ENCODE data around the gene GREB1.

GREB1 gene

GRCh38 chr2:11560806-11561205 lies 27.0 kb downstream of the GREB1 start:
- no peak for DNase-seq

- no peak for DNase-seq
Measured at GRCh38 chr2:11562011-11562410, 28.2 kb downstream of the GREB1 start.

DNA sequence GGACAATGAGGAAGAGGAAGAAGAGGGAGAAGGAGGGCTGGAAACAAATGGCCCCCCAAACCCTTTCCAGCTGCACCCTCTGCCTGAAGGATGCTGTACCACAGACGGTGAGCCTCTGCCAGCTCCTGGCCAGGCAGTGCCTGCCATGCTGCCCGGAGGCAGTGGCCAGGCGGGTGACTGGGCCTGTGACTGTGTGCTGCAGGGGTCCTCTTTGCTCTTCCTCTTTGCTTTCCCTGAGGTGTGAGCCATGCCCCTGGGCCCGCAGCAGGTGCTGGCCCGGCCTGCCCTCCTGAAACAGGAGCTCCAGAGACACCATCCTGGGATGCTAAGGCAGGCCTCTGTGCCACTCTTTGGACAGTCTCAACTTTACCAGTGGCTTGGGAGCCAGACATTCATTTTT lies 28.6 kb downstream of the GREB1 start:
- DNase-seq, result no peak

GRCh38 chr2:11563784-11564666 lies 30.2 kb downstream of the GREB1 start:
- DNase-seq, result no peak

- DNase-seq, result no peak
Measured at GRCh38 chr2:11564816-11565567, 31.1 kb downstream of the GREB1 start.

- no peak for DNase-seq
Measured at GRCh38 chr2:11566383-11566782, 32.5 kb downstream of the GREB1 start.

DNA sequence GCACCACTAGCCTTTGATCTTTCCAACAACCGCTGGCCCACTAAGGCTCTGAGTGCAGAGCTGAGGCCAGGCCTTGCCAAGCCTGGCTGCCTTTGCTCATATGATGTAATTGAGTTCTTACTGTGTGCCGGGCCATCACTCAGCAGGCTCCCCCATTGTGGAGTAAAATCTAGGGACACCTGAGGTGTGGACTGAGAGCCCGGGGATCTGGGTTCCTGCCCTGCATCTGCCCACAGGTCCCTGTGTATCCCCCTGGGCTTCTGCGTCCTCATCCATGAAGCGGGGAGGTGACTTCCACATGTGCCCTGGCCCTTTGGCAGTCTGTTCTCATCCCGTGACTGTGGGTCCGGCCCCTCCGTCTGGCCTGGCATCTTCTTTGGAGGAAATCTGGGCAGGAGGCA lies 33.8 kb downstream of the GREB1 start:
- DNase-seq, result no peak

- DNase-seq, result no peak
Measured at GRCh38 chr2:11568436-11568835, 34.6 kb downstream of the GREB1 start.

DNA sequence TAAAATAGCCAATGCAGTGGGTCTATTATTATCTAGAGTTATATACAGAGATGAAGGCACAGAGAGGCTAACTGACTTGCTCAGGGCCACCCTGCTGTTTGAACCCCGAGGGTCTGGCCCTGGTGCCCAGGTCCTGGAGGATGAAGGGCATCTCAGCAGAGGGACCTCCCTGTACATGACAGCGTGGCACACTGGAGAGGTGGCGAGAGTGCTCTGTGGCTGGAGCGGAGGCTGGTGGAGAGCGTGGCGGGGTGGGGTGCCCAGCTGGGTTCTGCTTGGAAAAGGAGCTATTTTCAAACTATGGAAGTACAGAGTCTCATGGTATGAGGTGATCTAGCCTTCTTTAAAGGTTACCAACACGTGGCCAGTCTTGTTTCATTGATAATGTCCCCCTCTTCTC lies 35.8 kb downstream of the GREB1 start:
- no peak for DNase-seq

- DNase-seq, result no peak
Measured at GRCh38 chr2:11571170-11571569, 37.3 kb downstream of the GREB1 start.

GRCh38 chr2:11572996-11573395 lies 39.2 kb downstream of the GREB1 start:
- DNase-seq, result no peak

- no peak for DNase-seq
Measured at GRCh38 chr2:11573418-11574175, 39.8 kb downstream of the GREB1 start.

DNA sequence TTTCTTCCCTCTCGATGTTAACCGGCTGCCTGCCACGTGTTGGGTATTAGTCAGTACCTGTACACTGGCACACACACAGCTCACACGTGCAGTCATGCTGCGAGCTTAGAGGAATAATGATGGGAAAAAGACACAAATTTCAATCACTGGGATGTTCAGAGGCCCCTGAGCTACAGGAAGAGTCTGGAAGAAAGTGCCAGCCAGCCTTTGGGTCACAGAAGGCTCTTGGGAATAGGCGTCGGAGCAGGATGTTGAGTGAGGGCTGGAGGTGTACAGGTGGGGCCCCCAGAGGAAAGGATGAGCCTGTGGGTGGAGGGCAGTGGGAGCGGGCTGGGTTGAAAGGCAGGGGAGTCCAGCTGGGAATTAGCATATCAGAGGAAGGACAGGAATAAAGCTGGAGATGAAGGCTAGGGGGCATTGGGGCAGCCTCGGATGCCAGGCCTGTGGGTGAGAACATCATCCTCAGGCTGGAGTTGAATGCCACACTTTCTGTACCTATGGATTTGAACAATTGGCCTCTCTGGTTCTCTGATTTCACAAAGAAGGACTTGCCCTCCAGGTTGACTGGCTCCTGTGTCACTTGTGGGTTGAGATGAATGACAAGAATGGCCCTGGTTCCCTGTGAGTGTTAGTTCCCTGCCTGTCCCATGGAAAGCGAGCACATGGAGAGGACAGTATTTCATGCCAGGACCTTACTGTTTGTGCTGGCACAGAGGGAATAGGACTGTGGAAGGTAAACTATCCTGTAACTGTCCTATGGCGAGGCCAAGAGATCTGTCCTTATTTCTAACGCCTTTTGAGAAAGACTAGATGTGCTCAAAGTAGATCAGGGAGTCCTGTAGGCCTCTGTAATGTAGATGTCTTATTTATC lies 40.6 kb downstream of the GREB1 start:
- no peak for DNase-seq

- no peak for DNase-seq
Measured at GRCh38 chr2:11576398-11576797, 42.6 kb downstream of the GREB1 start.

- DNase-seq, result no peak
Measured at GRCh38 chr2:11577101-11577883, 43.4 kb downstream of the GREB1 start.

- DNase-seq, result no peak
Measured at GRCh38 chr2:11578081-11578948, 44.5 kb downstream of the GREB1 start.

DNA sequence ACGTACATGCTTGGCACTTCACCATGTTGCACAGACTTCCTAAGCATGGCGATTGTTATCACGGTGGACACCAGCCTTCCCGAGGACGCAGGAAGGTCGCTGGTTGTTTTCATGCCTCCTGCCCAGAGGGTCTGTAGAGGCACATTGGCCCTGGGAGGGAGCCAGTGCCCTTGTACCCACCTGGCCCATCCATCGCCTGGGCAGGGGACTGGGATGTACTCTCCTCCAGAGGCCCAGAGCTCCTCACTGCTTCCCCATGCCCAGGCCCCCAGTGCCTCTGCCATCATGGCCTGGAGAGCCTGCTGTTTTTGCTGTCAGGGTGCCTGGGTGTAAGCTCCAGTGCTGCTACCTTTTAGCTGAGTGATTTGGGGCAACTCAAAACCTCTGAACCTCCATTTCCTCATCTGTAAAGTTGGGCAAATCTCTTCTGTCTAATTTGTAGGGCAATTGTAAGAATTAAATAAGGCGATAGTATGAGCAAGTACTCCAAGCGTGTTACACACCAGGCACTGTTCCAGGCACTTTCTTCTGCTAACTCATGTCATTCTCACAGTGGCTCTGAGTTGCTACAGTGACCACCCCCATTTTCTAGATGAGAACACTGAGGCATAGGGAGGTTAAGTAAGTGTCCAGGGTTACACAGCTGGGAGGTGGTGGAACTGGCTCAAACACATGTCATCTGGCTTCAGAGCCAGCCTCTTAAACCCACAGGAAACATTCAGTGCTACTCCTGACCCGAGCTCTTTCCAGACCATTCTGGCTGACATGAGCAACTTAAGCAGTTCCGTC lies 45.3 kb downstream of the GREB1 start:
- no peak for DNase-seq

GRCh38 chr2:11579867-11580659 lies 46.2 kb downstream of the GREB1 start:
- no peak for DNase-seq

DNA sequence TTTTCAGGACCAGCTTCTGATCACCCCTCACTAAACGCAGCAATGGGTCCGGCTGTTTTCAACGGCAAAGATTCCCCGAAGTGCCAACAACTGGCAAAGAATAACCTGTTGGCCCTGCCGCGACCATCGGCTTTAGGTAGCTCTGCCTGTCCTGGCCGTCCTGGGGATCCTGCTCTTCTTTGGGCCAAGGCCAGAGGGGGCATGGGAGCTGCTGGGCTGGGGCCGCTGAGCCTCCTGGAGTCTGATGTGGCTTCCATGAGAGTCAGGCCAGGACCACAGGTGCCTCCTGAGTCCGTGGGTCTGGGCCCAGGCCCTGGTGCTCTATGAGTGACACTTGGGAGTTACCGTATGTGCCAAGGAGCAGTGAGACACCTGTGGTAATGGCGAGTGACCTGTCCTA lies 46.9 kb downstream of the GREB1 start:
- no peak for DNase-seq
